B cell (primary cell): ENCODE measurements around the gene CHKA. TPM values are rescaled to one million over a fixed set of nuclear protein-coding genes. Genes with fewer than 3 reads are reported as not detected.

ENCODE experiments used
- ATAC-seq: fragments of 200-7000 bp; cut with Tn5 transposase; one replicate; pipeline ENCODE4 v1.10.0; 2021; ENCODE audit warnings: low read depth, mild to moderate bottlenecking, moderate number of reproducible peaks, moderate library complexity
- CTCF ChIA-PET: fragments of 350-600 bp; sonication (Branson Sonifier 250); formaldehyde crosslinking; loops from one replicate; lab custom pipeline; 2021; ENCODE audit warnings: antibody characterized with exemption, inconsistent platforms; lab: Charles Lee
- POLR2A ChIA-PET: fragments of 350-600 bp; sonication (Branson Sonifier 250); formaldehyde crosslinking; loops from one replicate; lab custom pipeline; 2021; ENCODE audit warnings: antibody characterized with exemption; lab: Charles Lee
- DNase-seq: peaks from one replicate; pipeline ENCODE4 v3.0.0; 2013
- H2AFZ ChIP-seq: 2 replicates; pipeline ENCODE4 v1.6.1; 2012; ENCODE audit warnings: mild to moderate bottlenecking, low read depth, low read length; ENCODE audit not compliant: insufficient read depth, poor library complexity, severe bottlenecking
- H3K27ac ChIP-seq, 2 donors: 1 replicate in 1 of 2; 2 replicates in 1 of 2; pipeline ENCODE4 v1.5.1; 2012 to 2013; ENCODE audit warnings: low read length in 2 of 2, mild to moderate bottlenecking in 2 of 2, moderate library complexity in 1 of 2
- H3K27me3 ChIP-seq, 4 experiments: fragments of 200-600 bp in 1 of 4; sonication (generic) in 1 of 4; replicated peaks in 1 of 4; 1 replicate in 2 of 4; 2 replicates in 2 of 4; pipeline versions ENCODE4 v1.6.1 to v1.7.0; 2013 to 2016; ENCODE audit warnings: low read length in 3 of 4, mild to moderate bottlenecking in 2 of 4, mixed read lengths in 1 of 4, moderate library complexity in 1 of 4; ENCODE audit not compliant: insufficient read depth in 4 of 4, control insufficient read depth in 3 of 4; ENCODE audit errors: control extremely low read depth in 1 of 4
- H3K36me3 ChIP-seq, 2 experiments: replicated peaks in 1 of 2; 1 replicate in 1 of 2; 2 replicates in 1 of 2; pipeline versions ENCODE4 v1.6.1 to v1.7.1; 2013; ENCODE audit warnings: low read length in 1 of 2; ENCODE audit not compliant: insufficient read depth in 2 of 2, control insufficient read depth in 1 of 2; ENCODE audit errors: control extremely low read depth in 1 of 2, extremely low read depth in 1 of 2
- H3K4me1 ChIP-seq, 2 donors: fragments of 200-600 bp in 1 of 2; sonication (generic) in 1 of 2; 1 replicate in 1 of 2; 2 replicates in 1 of 2; pipeline versions ENCODE4 v1.5.1 to v1.6.1; 2013 to 2017; ENCODE audit warnings: low read length in 2 of 2; ENCODE audit not compliant: control insufficient read depth in 2 of 2, insufficient read depth in 2 of 2
- H3K4me2 ChIP-seq: replicated peaks from 2 replicates; pipeline ENCODE3; 2012; ENCODE audit warnings: mild to moderate bottlenecking, low read depth, low read length; ENCODE audit not compliant: poor library complexity, severe bottlenecking
- H3K4me3 ChIP-seq, 5 experiments: fragments of 200-600 bp in 1 of 5; sonication (generic) in 1 of 5; 1 replicate in 3 of 5; 2 replicates in 2 of 5; pipeline versions ENCODE4 v1.5.1 to v1.7.0; 2011 to 2016; ENCODE audit warnings: low read length in 4 of 5, mild to moderate bottlenecking in 4 of 5, low read depth in 2 of 5, control low read depth in 1 of 5, moderate library complexity in 1 of 5; ENCODE audit not compliant: insufficient read depth in 1 of 5; ENCODE audit errors: control extremely low read depth in 1 of 5, extremely low read depth in 1 of 5
- H3K79me2 ChIP-seq: fragments of 200-600 bp; sonication (generic); one replicate; pipeline ENCODE4 v1.6.0; 2016; ENCODE audit warnings: low read length; ENCODE audit not compliant: control insufficient read depth, insufficient read depth
- H3K9ac ChIP-seq: fragments of 200-600 bp; sonication (generic); 2 replicates; pipeline ENCODE4 v1.6.1; 2017; ENCODE audit warnings: mild to moderate bottlenecking, low read length, moderate library complexity
- H3K9me3 ChIP-seq, 3 donors: one replicate each; pipeline versions ENCODE4 v1.6.1 to v1.7.1; 2013; ENCODE audit warnings: low read length in 2 of 3; ENCODE audit not compliant: control insufficient read depth in 2 of 3, insufficient read depth in 1 of 3; ENCODE audit errors: control extremely low read depth in 1 of 3
- H4K20me1 ChIP-seq: 2 replicates; pipeline ENCODE4 v1.6.0; 2012; ENCODE audit warnings: mild to moderate bottlenecking, low read length; ENCODE audit not compliant: insufficient read depth, control insufficient read depth, poor library complexity, severe bottlenecking
- H3K27ac Mint-ChIP-seq: one replicate; pipeline ENCODE4 v1.8.0; 2021; ENCODE audit warnings: mixed read lengths
- H3K27me3 Mint-ChIP-seq: one replicate; pipeline ENCODE4 v1.8.0; 2021; ENCODE audit warnings: mixed read lengths
- H3K4me1 Mint-ChIP-seq: one replicate; pipeline ENCODE4 v1.8.0; 2021; ENCODE audit warnings: mixed read lengths
- H3K4me3 Mint-ChIP-seq: one replicate; pipeline ENCODE4 v1.8.0; 2021; ENCODE audit warnings: mixed read lengths
- H3K9me3 Mint-ChIP-seq: one replicate; pipeline ENCODE4 v1.8.0; 2022; ENCODE audit warnings: mixed read lengths; ENCODE audit not compliant: insufficient read depth
- CTCF ChIP-seq: fragments of 200-600 bp; IDR thresholded peaks from one replicate; pipeline ENCODE4 v1.8.0; 2022; ENCODE audit warnings: antibody characterized with exemption, mild to moderate bottlenecking
- EZH2 ChIP-seq: IDR thresholded peaks from 2 replicates; pipeline ENCODE4 v1.6.1; 2012; ENCODE audit warnings: borderline replicate concordance, low read depth, mild to moderate bottlenecking, moderate library complexity, low read length; ENCODE audit not compliant: insufficient read depth, poor library complexity, severe bottlenecking
- WGBS: methylation state at CpG from one replicate; pipeline ENCODE4 v1.1.5; 2013; ENCODE audit warnings: missing lambda C conversion rate; ENCODE audit not compliant: insufficient coverage; 5-methylcytosine and 5-hydroxymethylcytosine counted together
- intact Hi-C: fragments of 100-400 bp; cut with micrococcal nuclease; formaldehyde crosslinking; loops from one replicate; pipeline ENCODE4 v1.10.0; 2022
- polyA plus RNA-seq: library from polyadenylated mRNA; depleted of rRNA; stranded (reverse); fragments of >200 nt; gene quantifications from 2 replicates; pipeline ENCODE4 v1.2.3, GENCODE V29; 2012
- total RNA-seq, 2 donors: library from RNA; stranded (reverse); fragments of 120-200 nt in 1 of 2; gene quantifications; 1 replicate in 1 of 2; 2 replicates in 1 of 2; pipeline versions ENCODE4 v1.2.3 to v1.2.4, GENCODE V29; 2013 to 2022

CHKA gene
- total and polyA plus RNA-seq, 2 donors (not counting 1 experiment from before 2014, with no cell fraction given): 10.6 to 20.6 TPM

- H3K4me2 ChIP-seq: peak overlapping the region; percentile 99
- no peaks in the 10 kb centered on the region for H3K27me3 ChIP-seq
- peaks cover 24 to 51% of the 10 kb centered on the region in 2 donors for H3K4me1 ChIP-seq
- POLR2A ChIA-PET: interaction anchor here (0.8 to 2.6 kb wide), 3 partner anchors 10 to 420 kb away, joined by 3 to 15 read pairs (median 4); partner anchors contain the start of genes ALDH3B1, NDUFS8 and PPP6R3
- H3K9ac ChIP-seq: peak overlapping the region; percentile 77
- H3K27ac ChIP-seq: peak overlapping the region; percentile 83 to 85
- Mint-ChIP-seq H3K4me3 (peak overlapping the region; percentile 89), H3K9me3 (no peaks in the 10 kb centered on the region), H3K27ac (peak overlapping the region; percentile 96), H3K4me1 (peaks cover 30% of the 10 kb centered on the region), H3K27me3 (no peaks in the 10 kb centered on the region)
- H3K9me3 ChIP-seq: no peaks in the 10 kb centered on the region
- H4K20me1 ChIP-seq: peaks cover 33% of the 10 kb centered on the region
- DNase-seq (peak; percentile 87), ATAC-seq (peak; percentile 77)
- CTCF ChIA-PET: interaction anchor here (1.2 to 2.5 kb wide), 3 partner anchors 31 to 61 kb away, joined by 3 to 8 read pairs (median 4); partner anchors contain the start of gene ALDH3B1
- intact Hi-C loops: loop anchor here (1.0 to 2.0 kb wide), 3 partner anchors 10 to 81 kb away; partner anchors contain the start of genes CHKA and NDUFS8
- peak overlapping the region; percentile 61 to 86 (median 71) for H3K4me3 ChIP-seq
- WGBS: 1% methylated on average over 18 of the region's 22 CpGs
- peak overlapping the region; percentile 81 for H2AFZ ChIP-seq
- no peak for TF ChIP-seq EZH2
- no peak for TF ChIP-seq CTCF
- peaks cover 0 to 29% of the 10 kb centered on the region in 2 experiments for H3K36me3 ChIP-seq
- peaks cover 33% of the 10 kb centered on the region for H3K79me2 ChIP-seq
Observed at GRCh38 chr11:68040101-68040956, 80.9 kb downstream of the CHKA start.
